ENCODE measurements around the gene AUTS2. TPM values are rescaled to one million over a fixed set of nuclear protein-coding genes. Genes with fewer than 3 reads are reported as not detected.

AUTS2 gene
- total RNA-seq, 1 experiment from 2014 or later: 42.1 TPM

- CTCF ChIA-PET: interaction anchor here (0.7 kb wide), 1 partner anchor 66 kb away, joined by 6 read pairs; no protein-coding TSS in a partner anchor
- Histone ChIP-seq H3K4me1 (ENCODE audit: insufficient read depth, low read length, poor library complexity, severe bottlenecking) (peaks cover 7% of the 10 kb centered on the region), H3K36me3 (ENCODE audit: insufficient read depth, low read length, poor library complexity, severe bottlenecking) (no peaks in the 10 kb centered on the region), H3K27ac (ENCODE audit: low read depth, low read length, poor library complexity, severe bottlenecking) (no peak overlapping the region), H3K4me3 (ENCODE audit: low read depth, low read length, poor library complexity, severe bottlenecking) (no peak overlapping the region), H3K27me3 (replicated peaks; ENCODE audit: insufficient read depth, low read depth, low read length, poor library complexity) (no peaks in the 10 kb centered on the region), H3K9me3 (ENCODE audit: low read depth, low read length, poor library complexity, severe bottlenecking) (peaks cover 3% of the 10 kb centered on the region)
- DNase-seq (ENCODE audit: low spot score): no peak
- TF ChIP-seq CTCF (conservative IDR thresholded peaks at IDR 0.05; ENCODE audit: low read depth, low read length) (no peak), EZH2 (IDR thresholded peaks at IDR 0.05; ENCODE audit: borderline replicate concordance, low read depth, low read length, poor library complexity, severe bottlenecking) (no peak)
- intact Hi-C loops (cut with micrococcal nuclease; ENCODE audit: unreplicated experiment): no loop called here
- BruUV-seq (replicated peaks): no TSS peak
- POLR2A ChIA-PET (ENCODE audit: low non-redundant PET): no interaction called here
Measured at GRCh38 chr7:69896121-69896520, 297.8 kb downstream of the AUTS2 start.

GRCh38 chr7:69898189-69898588, 299.9 kb downstream of the AUTS2 start:
- no peak overlapping the region for H3K27ac ChIP-seq (ENCODE audit: low read depth, low read length, poor library complexity, severe bottlenecking)
- H3K4me1 ChIP-seq (ENCODE audit: insufficient read depth, low read length, poor library complexity, severe bottlenecking): peaks cover 27% of the 10 kb centered on the region
- H3K9me3 ChIP-seq (ENCODE audit: low read depth, low read length, poor library complexity, severe bottlenecking): peaks cover 3% of the 10 kb centered on the region
- intact Hi-C loops (cut with micrococcal nuclease; ENCODE audit: unreplicated experiment): no loop called here
- H3K4me3 ChIP-seq (ENCODE audit: low read depth, low read length, poor library complexity, severe bottlenecking): no peak overlapping the region
- ChIA-PET POLR2A (ENCODE audit: low non-redundant PET) (no interaction called here), CTCF (no interaction called here)
- TF ChIP-seq EZH2 (IDR thresholded peaks at IDR 0.05; ENCODE audit: borderline replicate concordance, low read depth, low read length, poor library complexity, severe bottlenecking) (no peak), CTCF (conservative IDR thresholded peaks at IDR 0.05; ENCODE audit: low read depth, low read length) (no peak)
- no peaks in the 10 kb centered on the region for H3K27me3 ChIP-seq (replicated peaks; ENCODE audit: insufficient read depth, low read depth, low read length, poor library complexity)
- no TSS peak for BruUV-seq (replicated peaks)
- no peak for DNase-seq (ENCODE audit: low spot score)
- no peaks in the 10 kb centered on the region for H3K36me3 ChIP-seq (ENCODE audit: insufficient read depth, low read length, poor library complexity, severe bottlenecking)

- H3K9me3 ChIP-seq (ENCODE audit: low read depth, low read length, poor library complexity, severe bottlenecking): no peaks in the 10 kb centered on the region
- intact Hi-C loops (cut with micrococcal nuclease; ENCODE audit: unreplicated experiment): loop anchor here (10.0 kb wide), 1 partner anchor 139 kb away; no protein-coding TSS in a partner anchor
- ChIA-PET CTCF (no interaction called here), POLR2A (ENCODE audit: low non-redundant PET) (no interaction called here)
- H3K4me3 ChIP-seq (ENCODE audit: low read depth, low read length, poor library complexity, severe bottlenecking): no peak overlapping the region
- peak; percentile 76 for DNase-seq (ENCODE audit: low spot score)
- no peaks in the 10 kb centered on the region for H3K36me3 ChIP-seq (ENCODE audit: insufficient read depth, low read length, poor library complexity, severe bottlenecking)
- peak overlapping the region; percentile 6 for H3K27ac ChIP-seq (ENCODE audit: low read depth, low read length, poor library complexity, severe bottlenecking)
- no TSS peak for BruUV-seq (replicated peaks)
- H3K27me3 ChIP-seq (replicated peaks; ENCODE audit: insufficient read depth, low read depth, low read length, poor library complexity): no peaks in the 10 kb centered on the region
- TF ChIP-seq EZH2 (IDR thresholded peaks at IDR 0.05; ENCODE audit: borderline replicate concordance, low read depth, low read length, poor library complexity, severe bottlenecking) (no peak), CTCF (conservative IDR thresholded peaks at IDR 0.05; ENCODE audit: low read depth, low read length) (no peak)
- peaks cover 45% of the 10 kb centered on the region for H3K4me1 ChIP-seq (ENCODE audit: insufficient read depth, low read length, poor library complexity, severe bottlenecking)
Measured at GRCh38 chr7:69903410-69903809, 305.1 kb downstream of the AUTS2 start.

Data from A673 (cell line).